Stomach (tissue), 4 donors: ENCODE measurements around the gene LARGE1.

Source experiments
- CTCF ChIP-seq, 7 experiments: fragments of 450-650 bp in 4 of 7; fragments of 200-600 bp in 3 of 7; sonication (generic) in 3 of 7; IDR thresholded peaks; one replicate each; pipeline ENCODE4 v1.5.1; 2016 to 2019; ENCODE audit warnings: antibody characterized with exemption in 7 of 7, control low read depth in 2 of 7, mild to moderate bottlenecking in 1 of 7
- EP300 ChIP-seq: sonication (generic); formaldehyde crosslinking; IDR thresholded peaks from one replicate; pipeline ENCODE4 v1.6.1; 2017; ENCODE audit warnings: antibody characterized with exemption

DNA sequence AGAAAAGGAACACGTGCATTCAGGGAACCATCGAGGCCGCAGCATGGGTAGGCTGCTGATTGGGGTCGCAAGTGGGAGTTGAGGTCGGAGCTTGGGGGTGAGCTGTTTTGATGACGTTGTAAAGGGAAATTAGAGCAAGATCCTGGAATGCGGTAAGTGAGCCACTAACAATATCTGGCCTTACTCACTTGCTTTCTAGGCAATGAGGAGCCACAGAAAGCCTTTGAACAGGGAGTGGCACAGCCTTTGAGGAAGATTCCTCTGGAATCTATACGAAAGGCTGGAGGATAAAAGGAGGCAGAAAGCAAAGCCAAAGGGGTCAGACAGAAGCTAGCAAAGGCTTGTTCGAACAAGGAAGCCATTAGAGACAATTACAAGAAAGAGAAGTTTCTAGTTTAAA is 197.5 kb downstream of the LARGE1 start:
- no peak for TF ChIP-seq CTCF (IDR thresholded peaks at IDR 0.05)
- TF ChIP-seq EP300, result no peak
